AG20443 (cell line): Measurements from ENCODE around the gene NLRP14.

Experiments used
- DNase-seq: peaks from one replicate; pipeline ENCODE4 v3.0.0; 2012; ENCODE audit warnings: low spot score, mixed read lengths

The NLRP14 gene

GRCh38 chr11:7050191-7050590 lies 29.9 kb downstream of the NLRP14 start:
- DNase-seq = no peak

- DNase-seq = no peak
Observed at GRCh38 chr11:7056828-7057513, 36.7 kb downstream of the NLRP14 start.

GRCh38 chr11:7057641-7058040 lies 37.4 kb downstream of the NLRP14 start:
- DNase-seq = no peak

GRCh38 chr11:7060868-7061267 lies 40.6 kb downstream of the NLRP14 start:
- DNase-seq = peak; percentile 72

GRCh38 chr11:7062534-7062933 lies 42.3 kb downstream of the NLRP14 start:
- no peak for DNase-seq

GRCh38 chr11:7072401-7073028 lies 52.2 kb downstream of the NLRP14 start:
- no peak for DNase-seq

GRCh38 chr11:7077101-7077500 lies 56.8 kb downstream of the NLRP14 start:
- DNase-seq = peak; percentile 15

- no peak for DNase-seq
Observed at GRCh38 chr11:7079545-7080135, 59.4 kb downstream of the NLRP14 start.

- DNase-seq = no peak
Observed at GRCh38 chr11:7080900-7081299, 60.6 kb downstream of the NLRP14 start.

- no peak for DNase-seq
Observed at GRCh38 chr11:7081441-7081840, 61.2 kb downstream of the NLRP14 start.

GRCh38 chr11:7088921-7089320 lies 68.6 kb downstream of the NLRP14 start, which contains the start of gene RBMXL2:
Gene RBMXL2 (plus strand): TSS chr11:7088998. CDS start chr11:7089121, 123 bp downstream.
- no peak for DNase-seq

- no peak for DNase-seq
Observed at GRCh38 chr11:7089328-7090251, 69.3 kb downstream of the NLRP14 start.

- peak; percentile 58 for DNase-seq
Observed at GRCh38 chr11:7098235-7098832, 78.1 kb downstream of the NLRP14 start.

- no peak for DNase-seq
Observed at GRCh38 chr11:7115780-7116179, 95.5 kb downstream of the NLRP14 start.

- no peak for DNase-seq
Observed at GRCh38 chr11:7116370-7116769, 96.1 kb downstream of the NLRP14 start.
